ENCODE measurements around the gene PCGF1. TPM values are rescaled to one million over a fixed set of nuclear protein-coding genes. Genes with fewer than 3 reads are reported as not detected.

PCGF1 gene
- total and polyA plus RNA-seq, 2 donors: 14.1 to 29.0 TPM

- no peak overlapping the region for H3K4me3 ChIP-seq (ENCODE audit: low read length in 2 of 2)
- peaks cover 2 to 3% of the 10 kb centered on the region in 2 donors for H3K36me3 ChIP-seq (ENCODE audit: control insufficient read depth in 2 of 2, insufficient read depth in 2 of 2, low read length in 1 of 2)
- no peak overlapping the region for H3K27ac ChIP-seq (ENCODE audit: low read depth in 1 of 2, low read length in 1 of 2)
- WGBS: 90% methylated on average over 27 of the region's 27 CpGs
- H3K4me1 ChIP-seq (ENCODE audit: control insufficient read depth in 2 of 2, insufficient read depth in 2 of 2, low read length in 2 of 2): peaks cover 7 to 39% of the 10 kb centered on the region in 2 donors
- peaks cover 44 to 80% of the 10 kb centered on the region in 2 donors for H3K27me3 ChIP-seq (ENCODE audit: control insufficient read depth in 2 of 2, insufficient read depth in 1 of 2, low read length in 1 of 2)
- no peak for DNase-seq (ENCODE audit: low read depth in 6 of 9, low spot score in 9 of 9)
- peaks cover 5 to 7% of the 10 kb centered on the region in 2 donors for H3K9me3 ChIP-seq (ENCODE audit: control insufficient read depth in 2 of 2, insufficient read depth in 1 of 2, low read length in 1 of 2)
Observed at GRCh38 chr2:74552914-74553811, 45.7 kb upstream of the PCGF1 start.

GRCh38 chr2:74551942-74552913, 44.7 kb upstream of the PCGF1 start:
- H3K4me1 ChIP-seq (ENCODE audit: control insufficient read depth in 2 of 2, insufficient read depth in 2 of 2, low read length in 2 of 2): peaks cover 7 to 39% of the 10 kb centered on the region in 2 donors
- H3K27ac ChIP-seq (ENCODE audit: low read depth in 1 of 2, low read length in 1 of 2): no peak overlapping the region
- peaks cover 5 to 7% of the 10 kb centered on the region in 2 donors for H3K9me3 ChIP-seq (ENCODE audit: control insufficient read depth in 2 of 2, insufficient read depth in 1 of 2, low read length in 1 of 2)
- peaks cover 2 to 3% of the 10 kb centered on the region in 2 donors for H3K36me3 ChIP-seq (ENCODE audit: control insufficient read depth in 2 of 2, insufficient read depth in 2 of 2, low read length in 1 of 2)
- H3K27me3 ChIP-seq (ENCODE audit: control insufficient read depth in 2 of 2, insufficient read depth in 1 of 2, low read length in 1 of 2): peaks cover 51 to 88% of the 10 kb centered on the region in 2 donors
- no peak for DNase-seq (ENCODE audit: low read depth in 6 of 9, low spot score in 9 of 9)
- H3K4me3 ChIP-seq (ENCODE audit: low read length in 2 of 2): no peak overlapping the region
- 77% methylated on average over 21 of the region's 21 CpGs for WGBS

- Histone ChIP-seq H3K36me3 (ENCODE audit: control insufficient read depth in 2 of 2, insufficient read depth in 2 of 2, low read length in 1 of 2) (no peaks in the 10 kb centered on the region), H3K4me3 (ENCODE audit: low read length in 2 of 2) (no peak overlapping the region), H3K27ac (ENCODE audit: low read depth in 1 of 2, low read length in 1 of 2) (no peak overlapping the region), H3K4me1 (ENCODE audit: control insufficient read depth in 2 of 2, insufficient read depth in 2 of 2, low read length in 2 of 2) (peaks cover 7 to 37% of the 10 kb centered on the region in 2 donors), H3K27me3 (ENCODE audit: control insufficient read depth in 2 of 2, insufficient read depth in 1 of 2, low read length in 1 of 2) (peaks cover 52 to 95% of the 10 kb centered on the region in 2 donors), H3K9me3 (ENCODE audit: control insufficient read depth in 2 of 2, insufficient read depth in 1 of 2, low read length in 1 of 2) (peaks cover 5 to 7% of the 10 kb centered on the region in 2 donors)
- DNase-seq (ENCODE audit: low read depth in 6 of 9, low spot score in 9 of 9): no peak
Observed at GRCh38 chr2:74551530-74551929, 44.0 kb upstream of the PCGF1 start.

- no peak overlapping the region for H3K4me3 ChIP-seq (ENCODE audit: low read length in 2 of 2)
- H3K4me1 ChIP-seq (ENCODE audit: control insufficient read depth in 2 of 2, insufficient read depth in 2 of 2, low read length in 2 of 2): peaks cover 4 to 29% of the 10 kb centered on the region in 2 donors
Observed at GRCh38 chr2:74550231-74550630, 42.7 kb upstream of the PCGF1 start.

GRCh38 chr2:74548900-74549826, 41.7 kb upstream of the PCGF1 start:
- DNase-seq (ENCODE audit: low read depth in 6 of 9, low spot score in 9 of 9): no peak
- Histone ChIP-seq H3K27ac (ENCODE audit: low read depth in 1 of 2, low read length in 1 of 2) (no peak overlapping the region), H3K4me3 (ENCODE audit: low read length in 2 of 2) (peak overlapping the region; percentile 25 to 36), H3K9me3 (ENCODE audit: control insufficient read depth in 2 of 2, insufficient read depth in 1 of 2, low read length in 1 of 2) (peaks cover 5 to 7% of the 10 kb centered on the region in 2 donors), H3K36me3 (ENCODE audit: control insufficient read depth in 2 of 2, insufficient read depth in 2 of 2, low read length in 1 of 2) (no peaks in the 10 kb centered on the region), H3K4me1 (ENCODE audit: control insufficient read depth in 2 of 2, insufficient read depth in 2 of 2, low read length in 2 of 2) (peaks cover 3 to 26% of the 10 kb centered on the region in 2 donors), H3K27me3 (ENCODE audit: control insufficient read depth in 2 of 2, insufficient read depth in 1 of 2, low read length in 1 of 2) (peaks cover 56 to 83% of the 10 kb centered on the region in 2 donors)
- WGBS: 3% methylated on average over 85 of the region's 85 CpGs

More at GRCh38 chr2:74550231-74550630, 42.7 kb upstream of the PCGF1 start:
- peaks cover 5 to 7% of the 10 kb centered on the region in 2 donors for H3K9me3 ChIP-seq (ENCODE audit: control insufficient read depth in 2 of 2, insufficient read depth in 1 of 2, low read length in 1 of 2)
- DNase-seq (ENCODE audit: low read depth in 6 of 9, low spot score in 9 of 9): no peak
- 95% methylated on average over 7 of the region's 7 CpGs for WGBS
- no peak overlapping the region for H3K27ac ChIP-seq (ENCODE audit: low read depth in 1 of 2, low read length in 1 of 2)
- H3K27me3 ChIP-seq (ENCODE audit: control insufficient read depth in 2 of 2, insufficient read depth in 1 of 2, low read length in 1 of 2): peaks cover 56 to 92% of the 10 kb centered on the region in 2 donors
- no peaks in the 10 kb centered on the region for H3K36me3 ChIP-seq (ENCODE audit: control insufficient read depth in 2 of 2, insufficient read depth in 2 of 2, low read length in 1 of 2)

GRCh38 chr2:74548285-74548899, 40.9 kb upstream of the PCGF1 start:
- H3K36me3 ChIP-seq (ENCODE audit: control insufficient read depth in 2 of 2, insufficient read depth in 2 of 2, low read length in 1 of 2): no peaks in the 10 kb centered on the region
- H3K4me1 ChIP-seq (ENCODE audit: control insufficient read depth in 2 of 2, insufficient read depth in 2 of 2, low read length in 2 of 2): peaks cover 0 to 18% of the 10 kb centered on the region in 2 donors
- no peak overlapping the region for H3K27ac ChIP-seq (ENCODE audit: low read depth in 1 of 2, low read length in 1 of 2)
- peaks cover 5 to 7% of the 10 kb centered on the region in 2 donors for H3K9me3 ChIP-seq (ENCODE audit: control insufficient read depth in 2 of 2, insufficient read depth in 1 of 2, low read length in 1 of 2)
- H3K27me3 ChIP-seq (ENCODE audit: control insufficient read depth in 2 of 2, insufficient read depth in 1 of 2, low read length in 1 of 2): peaks cover 52 to 75% of the 10 kb centered on the region in 2 donors
- 36% methylated on average over 26 of the region's 26 CpGs for WGBS
- no peak for DNase-seq (ENCODE audit: low read depth in 6 of 9, low spot score in 9 of 9)
- H3K4me3 ChIP-seq (ENCODE audit: low read length in 2 of 2): peak overlapping the region in 1 of 2 donors; percentile 36

- peaks cover 5 to 7% of the 10 kb centered on the region in 2 donors for H3K9me3 ChIP-seq (ENCODE audit: control insufficient read depth in 2 of 2, insufficient read depth in 1 of 2, low read length in 1 of 2)
- no peaks in the 10 kb centered on the region for H3K36me3 ChIP-seq (ENCODE audit: control insufficient read depth in 2 of 2, insufficient read depth in 2 of 2, low read length in 1 of 2)
- H3K4me3 ChIP-seq (ENCODE audit: low read length in 2 of 2): no peak overlapping the region
- 95% methylated on average over 3 of the region's 3 CpGs for WGBS
- DNase-seq (ENCODE audit: low read depth in 6 of 9, low spot score in 9 of 9): no peak
- H3K4me1 ChIP-seq (ENCODE audit: control insufficient read depth in 2 of 2, insufficient read depth in 2 of 2, low read length in 2 of 2): peaks cover 0 to 10% of the 10 kb centered on the region in 2 donors
- H3K27ac ChIP-seq (ENCODE audit: low read depth in 1 of 2, low read length in 1 of 2): no peak overlapping the region
- peaks cover 37 to 51% of the 10 kb centered on the region in 2 donors for H3K27me3 ChIP-seq (ENCODE audit: control insufficient read depth in 2 of 2, insufficient read depth in 1 of 2, low read length in 1 of 2)
Observed at GRCh38 chr2:74546004-74546403, 38.5 kb upstream of the PCGF1 start.

GRCh38 chr2:74544634-74545033, 37.1 kb upstream of the PCGF1 start:
- DNase-seq (ENCODE audit: low read depth in 6 of 9, low spot score in 9 of 9): no peak
- peaks cover 0 to 9% of the 10 kb centered on the region in 2 donors for H3K4me1 ChIP-seq (ENCODE audit: control insufficient read depth in 2 of 2, insufficient read depth in 2 of 2, low read length in 2 of 2)
- no peaks in the 10 kb centered on the region for H3K36me3 ChIP-seq (ENCODE audit: control insufficient read depth in 2 of 2, insufficient read depth in 2 of 2, low read length in 1 of 2)
- no peak overlapping the region for H3K4me3 ChIP-seq (ENCODE audit: low read length in 2 of 2)
- WGBS: 95% methylated on average over 3 of the region's 3 CpGs
- H3K27ac ChIP-seq (ENCODE audit: low read depth in 1 of 2, low read length in 1 of 2): no peak overlapping the region
- H3K27me3 ChIP-seq (ENCODE audit: control insufficient read depth in 2 of 2, insufficient read depth in 1 of 2, low read length in 1 of 2): peaks cover 25 to 38% of the 10 kb centered on the region in 2 donors
- H3K9me3 ChIP-seq (ENCODE audit: control insufficient read depth in 2 of 2, insufficient read depth in 1 of 2, low read length in 1 of 2): peaks cover 5 to 7% of the 10 kb centered on the region in 2 donors

All from thymus (tissue), 11 donors.